DMS 273 (cell line): ENCODE measurements around the gene ADGRB2.
A peak's percentile ranks its signal among the peaks of the same experiment; 100 is the strongest.

Experiments
- DNase-seq: peaks from one replicate; lab custom pipeline; 2025; ENCODE audit not compliant: unreplicated experiment; lab: John Stamatoyannopoulos, UW

The ADGRB2 gene, protein sequence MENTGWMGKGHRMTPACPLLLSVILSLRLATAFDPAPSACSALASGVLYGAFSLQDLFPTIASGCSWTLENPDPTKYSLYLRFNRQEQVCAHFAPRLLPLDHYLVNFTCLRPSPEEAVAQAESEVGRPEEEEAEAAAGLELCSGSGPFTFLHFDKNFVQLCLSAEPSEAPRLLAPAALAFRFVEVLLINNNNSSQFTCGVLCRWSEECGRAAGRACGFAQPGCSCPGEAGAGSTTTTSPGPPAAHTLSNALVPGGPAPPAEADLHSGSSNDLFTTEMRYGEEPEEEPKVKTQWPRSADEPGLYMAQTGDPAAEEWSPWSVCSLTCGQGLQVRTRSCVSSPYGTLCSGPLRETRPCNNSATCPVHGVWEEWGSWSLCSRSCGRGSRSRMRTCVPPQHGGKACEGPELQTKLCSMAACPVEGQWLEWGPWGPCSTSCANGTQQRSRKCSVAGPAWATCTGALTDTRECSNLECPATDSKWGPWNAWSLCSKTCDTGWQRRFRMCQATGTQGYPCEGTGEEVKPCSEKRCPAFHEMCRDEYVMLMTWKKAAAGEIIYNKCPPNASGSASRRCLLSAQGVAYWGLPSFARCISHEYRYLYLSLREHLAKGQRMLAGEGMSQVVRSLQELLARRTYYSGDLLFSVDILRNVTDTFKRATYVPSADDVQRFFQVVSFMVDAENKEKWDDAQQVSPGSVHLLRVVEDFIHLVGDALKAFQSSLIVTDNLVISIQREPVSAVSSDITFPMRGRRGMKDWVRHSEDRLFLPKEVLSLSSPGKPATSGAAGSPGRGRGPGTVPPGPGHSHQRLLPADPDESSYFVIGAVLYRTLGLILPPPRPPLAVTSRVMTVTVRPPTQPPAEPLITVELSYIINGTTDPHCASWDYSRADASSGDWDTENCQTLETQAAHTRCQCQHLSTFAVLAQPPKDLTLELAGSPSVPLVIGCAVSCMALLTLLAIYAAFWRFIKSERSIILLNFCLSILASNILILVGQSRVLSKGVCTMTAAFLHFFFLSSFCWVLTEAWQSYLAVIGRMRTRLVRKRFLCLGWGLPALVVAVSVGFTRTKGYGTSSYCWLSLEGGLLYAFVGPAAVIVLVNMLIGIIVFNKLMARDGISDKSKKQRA (N-terminal part only)

GRCh38 chr1:31764312-31765040 is at the start of gene ADGRB2:
Gene ADGRB2 (minus strand): TSS chr1:31764340. CDS start chr1:31757221, 7,119 bp downstream.
- peak; percentile 77 for DNase-seq

- no peak for DNase-seq
These were observed 48.2 kb upstream of the ADGRB2 start for GRCh38 chr1:31812158-31812829.

GRCh38 chr1:31811605-31812004 is 47.5 kb upstream of the ADGRB2 start:
- DNase-seq, result peak; percentile 80

- DNase-seq, result no peak
These were observed 45.6 kb upstream of the ADGRB2 start for GRCh38 chr1:31809698-31810097.

DNA sequence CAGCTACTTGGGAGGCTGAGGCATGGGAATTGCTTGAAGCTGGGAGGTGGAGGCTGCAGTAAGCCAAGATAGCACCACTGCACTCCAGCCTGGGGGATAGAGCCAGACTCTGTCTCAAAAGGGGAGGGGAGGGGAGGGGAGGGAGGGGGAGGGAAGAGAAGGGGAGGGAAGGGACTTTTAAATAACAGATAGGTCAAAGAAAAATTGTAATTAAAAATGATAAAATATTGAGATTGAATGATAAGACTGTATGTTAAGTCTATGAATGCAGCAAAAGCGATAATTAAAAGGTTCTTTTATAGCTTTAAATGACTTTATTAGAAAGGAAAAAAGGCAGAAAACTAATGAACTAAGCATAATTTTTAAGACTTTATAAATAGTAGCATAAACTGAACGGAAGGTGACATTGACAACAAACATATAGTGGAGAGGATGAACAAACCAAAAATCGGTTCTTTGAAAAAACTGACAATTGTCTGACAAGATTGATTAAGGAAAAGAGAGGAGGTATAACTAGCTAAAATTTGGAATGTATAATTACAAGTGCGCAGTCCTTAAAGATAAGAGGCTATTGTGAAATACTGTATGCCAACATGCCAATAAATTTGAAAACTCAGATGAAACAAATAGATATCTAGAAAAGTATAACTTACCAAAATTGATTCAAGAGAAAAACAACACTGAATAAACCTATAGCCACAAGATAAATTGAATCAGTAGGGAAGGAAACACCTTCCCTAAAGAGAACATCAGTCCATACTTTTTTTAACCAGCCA is 43.3 kb upstream of the ADGRB2 start:
- no peak for DNase-seq

- DNase-seq, result no peak
These were observed 41.2 kb upstream of the ADGRB2 start for GRCh38 chr1:31805318-31805717.

DNA sequence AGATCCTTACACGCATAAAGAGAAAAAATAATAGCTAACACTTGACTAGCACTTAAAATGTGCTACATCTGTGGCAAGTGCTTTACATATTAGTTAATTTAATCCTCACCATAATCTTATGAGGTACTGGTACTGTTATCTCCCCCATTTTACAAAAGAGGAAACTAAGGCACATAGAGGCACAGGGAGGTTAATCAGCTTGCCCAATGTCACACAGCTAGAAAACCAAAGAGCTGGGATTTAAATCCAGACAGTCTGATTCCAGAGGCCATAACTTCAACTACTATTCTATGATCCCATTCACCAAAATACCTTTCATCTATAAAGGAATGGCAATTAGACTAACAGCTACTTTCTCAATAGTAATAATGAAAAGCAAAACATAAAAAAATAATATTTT is 40.0 kb upstream of the ADGRB2 start:
- DNase-seq, result no peak

DNA sequence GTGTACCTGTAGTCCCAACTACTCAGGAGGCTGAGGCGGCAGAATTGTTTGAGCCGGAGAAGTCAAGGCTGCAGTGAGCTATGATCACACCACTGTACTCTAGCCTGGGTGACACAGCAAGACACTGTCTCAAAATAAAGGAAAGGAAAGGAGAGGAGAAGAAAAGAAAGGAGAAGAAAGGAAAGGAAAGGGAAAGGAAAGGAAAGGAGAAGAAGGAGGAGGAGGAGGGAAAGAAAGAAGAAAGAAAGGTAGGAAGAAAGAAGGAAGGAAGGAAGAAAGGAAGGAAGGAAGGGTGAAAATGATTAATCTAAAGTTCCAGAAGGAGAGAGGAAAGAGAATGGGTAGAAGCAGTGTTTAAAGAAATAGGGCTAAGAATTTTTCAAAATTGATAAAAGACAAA is 39.5 kb upstream of the ADGRB2 start:
- no peak for DNase-seq

GRCh38 chr1:31802190-31803150 is 38.3 kb upstream of the ADGRB2 start:
- DNase-seq, result no peak

DNA sequence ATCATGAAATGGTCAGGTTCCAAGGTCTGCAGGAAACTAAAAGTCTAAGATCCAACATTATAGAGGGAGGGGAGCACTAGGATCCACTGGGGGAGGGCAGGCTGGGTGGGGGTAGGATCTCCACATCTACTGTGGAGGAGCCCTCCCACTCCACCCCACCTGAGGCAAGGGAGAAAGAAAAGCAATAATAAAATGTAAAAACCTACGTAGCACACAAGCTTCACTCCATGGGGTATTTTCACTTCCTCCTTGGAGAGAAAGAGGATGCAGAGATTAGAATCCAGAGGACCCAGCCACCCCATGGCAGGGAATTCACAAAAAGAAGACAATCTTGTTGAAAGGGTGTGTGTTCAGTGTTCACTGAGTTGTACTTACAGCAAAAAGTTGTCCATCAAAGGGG is 37.3 kb upstream of the ADGRB2 start:
- no peak for DNase-seq

GRCh38 chr1:31800674-31800967 is 36.5 kb upstream of the ADGRB2 start:
- DNase-seq, result no peak

DNA sequence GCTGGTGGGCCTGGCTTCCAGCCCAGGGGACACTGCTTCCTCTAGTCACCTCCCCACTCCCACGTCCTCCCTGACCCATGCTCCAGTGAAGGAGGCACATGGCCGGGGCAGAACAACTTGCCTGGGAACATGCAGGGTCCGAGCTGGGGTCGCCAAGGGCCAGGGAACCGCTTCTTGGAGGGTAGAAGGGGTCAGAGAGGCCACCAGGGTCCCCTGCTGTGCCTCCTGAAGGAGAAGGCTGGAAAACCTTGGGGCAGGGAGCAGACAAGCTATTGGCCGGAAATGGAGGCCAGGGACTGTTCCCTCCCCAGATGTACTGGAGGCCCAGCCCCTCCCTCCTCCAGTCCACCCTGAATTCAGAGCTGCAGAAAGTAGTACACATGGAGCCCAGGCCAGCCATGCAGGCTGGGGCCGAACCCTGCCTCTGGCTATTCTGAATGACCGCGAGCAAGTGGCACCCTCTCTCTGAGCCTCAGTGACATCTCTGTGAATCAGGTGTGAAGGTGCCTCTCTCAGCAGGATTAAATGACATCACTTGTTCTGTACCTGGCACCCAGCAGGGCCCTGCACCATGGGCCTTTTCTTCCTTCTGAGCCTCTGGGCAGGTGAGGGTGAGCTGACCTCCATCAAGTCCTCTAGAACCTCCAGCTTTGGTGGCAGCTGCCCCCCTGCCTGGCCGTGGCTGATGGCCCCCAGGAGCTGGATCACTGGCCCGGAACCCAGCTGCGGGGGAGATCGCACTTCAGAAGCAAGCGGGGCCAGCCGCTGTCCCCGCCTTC is 35.9 kb upstream of the ADGRB2 start:
- no peak for DNase-seq

DNA sequence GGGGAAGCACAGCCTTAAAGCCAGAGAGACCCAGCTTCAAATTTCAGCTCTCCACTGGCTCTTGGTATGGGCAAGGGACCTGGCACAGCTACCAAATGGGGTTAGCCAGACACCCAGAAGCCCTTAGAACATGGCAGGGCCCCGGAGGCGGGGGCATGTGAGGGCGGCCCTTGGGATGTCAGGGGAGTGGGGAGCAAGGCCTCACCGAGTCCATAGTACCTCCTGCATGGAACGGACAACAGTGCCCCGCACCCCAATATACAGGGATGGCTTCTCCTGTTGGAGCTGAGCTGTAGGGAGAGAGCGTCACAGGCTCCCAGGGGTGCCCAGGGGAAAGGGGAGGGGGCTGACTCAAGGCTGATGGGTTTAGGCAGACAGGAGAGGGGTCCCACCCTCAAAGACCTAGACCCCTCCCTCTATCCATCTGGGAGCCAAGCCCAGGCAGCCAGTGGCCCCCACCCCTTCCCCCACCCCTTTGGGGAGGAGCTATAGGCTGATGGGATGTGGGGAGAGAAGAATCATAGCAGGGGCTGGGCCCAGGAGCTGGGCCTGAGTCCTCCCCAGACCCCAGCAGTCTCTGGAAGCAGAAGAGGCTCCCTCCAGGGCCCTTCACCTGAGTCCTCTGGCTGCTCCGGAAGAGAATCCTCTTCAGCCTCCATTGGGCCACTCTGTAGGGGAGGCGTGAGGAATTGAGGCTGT is 35.2 kb upstream of the ADGRB2 start:
- DNase-seq, result no peak

DNA sequence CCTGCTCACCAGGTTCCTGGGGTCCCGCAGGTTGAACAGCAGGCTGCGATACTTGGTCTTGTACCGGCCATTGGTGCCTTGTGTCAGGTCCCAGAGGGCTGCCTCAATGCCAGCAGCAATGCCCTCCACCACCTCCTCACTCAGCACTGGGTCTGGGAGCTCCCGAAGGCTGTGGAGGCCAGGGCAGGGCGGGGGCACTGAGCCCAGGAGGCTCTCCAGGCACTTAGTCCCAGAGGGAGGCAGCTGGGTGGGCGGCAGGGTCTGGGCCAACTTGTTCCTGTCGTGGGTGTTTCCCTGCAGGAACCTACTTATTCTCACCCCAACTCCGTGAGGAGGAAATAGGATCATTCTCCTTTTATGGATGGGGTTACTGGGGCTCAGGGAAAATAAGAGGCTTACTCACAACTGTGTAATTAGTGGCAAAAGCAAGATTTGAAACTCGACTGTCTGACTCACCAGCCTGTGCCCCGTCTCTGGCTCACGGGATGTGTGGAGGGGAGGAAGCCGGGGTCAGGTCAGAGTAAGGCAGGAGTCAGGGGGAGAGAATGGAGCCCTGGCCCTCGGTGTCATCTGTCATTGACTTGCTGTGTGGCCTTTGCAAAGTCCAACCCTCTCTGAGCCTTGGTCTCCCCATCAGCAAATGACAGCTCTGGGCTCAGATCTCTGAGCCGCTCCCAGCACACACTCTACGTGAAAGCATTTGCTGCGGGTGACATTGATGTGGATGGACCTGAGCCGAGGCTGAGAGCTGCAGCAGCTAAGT is 34.5 kb upstream of the ADGRB2 start:
- DNase-seq, result no peak

DNA sequence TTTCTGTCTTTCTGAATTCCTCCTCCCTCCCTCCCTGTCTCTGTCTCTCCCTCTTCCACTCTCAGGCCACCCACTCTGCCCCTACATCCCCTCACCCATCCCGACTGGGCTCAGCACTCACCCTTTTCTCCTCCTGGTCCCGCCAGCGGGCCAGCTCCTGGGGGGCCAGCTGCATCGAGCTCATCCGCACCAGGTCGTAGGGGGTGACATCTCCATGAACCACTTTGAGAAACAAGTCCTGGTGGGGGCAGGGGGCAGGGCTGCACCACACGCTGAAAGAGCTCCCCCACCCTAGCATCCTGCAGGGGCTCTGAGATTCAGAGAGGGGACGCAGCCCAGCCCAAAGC is 33.9 kb upstream of the ADGRB2 start:
- DNase-seq, result no peak

DNA sequence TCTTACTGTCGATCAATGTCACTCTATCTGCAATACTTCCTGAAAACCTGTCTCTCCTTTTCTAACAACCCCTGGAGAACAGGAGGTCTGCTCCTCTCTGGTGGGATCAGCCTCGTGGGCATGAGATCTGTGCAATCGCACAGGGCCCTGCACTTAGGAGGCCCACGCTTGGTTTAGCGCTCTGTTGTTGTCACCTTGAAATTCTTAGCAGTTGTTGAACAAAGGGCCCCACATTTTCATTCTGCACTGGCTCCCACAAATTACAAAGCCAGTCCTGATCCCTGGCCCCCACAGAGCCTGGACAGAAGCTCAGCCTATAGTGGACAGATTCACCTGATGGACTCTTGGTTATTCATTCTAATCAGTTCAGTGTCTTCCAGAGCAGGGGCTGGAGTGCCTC is 33.1 kb upstream of the ADGRB2 start:
- no peak for DNase-seq

GRCh38 chr1:31796707-31797106 is 32.6 kb upstream of the ADGRB2 start:
- DNase-seq, result no peak
